ENCODE data around the gene MAP4K1. TPM values are rescaled to one million over a fixed set of nuclear protein-coding genes. Genes with fewer than 3 reads are reported as not detected.
"Not testable (repeated sequence)": the region's sequence is repeated elsewhere in the genome, so short reads cannot be mapped to it uniquely, and the experiment has no call there.

MAP4K1 gene
- polyA plus RNA-seq, 3 donors from 2014 or later: 52.1 to 98.1 (median 67.0) TPM

- Mint-ChIP-seq H3K27me3 (ENCODE audit: low read depth in 3 of 3) (peaks cover 6 to 12% (median 6%) of the 10 kb centered on the region in 3 donors), H3K36me3 (no peaks in the 10 kb centered on the region), H3K4me1 (peaks cover 9 to 12% of the 10 kb centered on the region in 2 donors), H3K9me3 (no peaks in the 10 kb centered on the region), H3K27ac (no peak overlapping the region), H3K4me3 (peak overlapping the region in 1 of 5 donors; percentile 44)
- no peak for DNase-seq
These were observed 54.3 kb downstream of the MAP4K1 start for GRCh38 chr19:38563475-38563874.

GRCh38 chr19:38562096-38562495, 55.7 kb downstream of the MAP4K1 start:
- Mint-ChIP-seq H3K27me3 (ENCODE audit: low read depth in 3 of 3) (peaks cover 6 to 9% (median 6%) of the 10 kb centered on the region in 3 donors), H3K27ac (peak overlapping the region in 1 of 6 donors; percentile 60), H3K9me3 (no peaks in the 10 kb centered on the region), H3K4me1 (peaks cover 13 to 16% of the 10 kb centered on the region in 2 donors), H3K4me3 (peak overlapping the region in 1 of 5 donors; percentile 22), H3K36me3 (no peaks in the 10 kb centered on the region)
- no peak for DNase-seq

- no peak overlapping the region for H3K27ac Mint-ChIP-seq
- no peak for DNase-seq
- H3K9me3 Mint-ChIP-seq: no peaks in the 10 kb centered on the region
- peak overlapping the region in 1 of 5 donors; percentile 22 for H3K4me3 Mint-ChIP-seq
- no peaks in the 10 kb centered on the region for H3K36me3 Mint-ChIP-seq
- peaks cover 6 to 9% (median 6%) of the 10 kb centered on the region in 3 donors for H3K27me3 Mint-ChIP-seq (ENCODE audit: low read depth in 3 of 3)
- peaks cover 16 to 21% of the 10 kb centered on the region in 2 donors for H3K4me1 Mint-ChIP-seq
These were observed 56.1 kb downstream of the MAP4K1 start for GRCh38 chr19:38561658-38562057.

- Mint-ChIP-seq H3K36me3 (no peaks in the 10 kb centered on the region), H3K9me3 (no peaks in the 10 kb centered on the region), H3K27me3 (ENCODE audit: low read depth in 3 of 3) (peaks cover 6 to 9% (median 6%) of the 10 kb centered on the region in 3 donors), H3K4me3 (no peak overlapping the region), H3K27ac (no peak overlapping the region), H3K4me1 (peaks cover 17 to 21% of the 10 kb centered on the region in 2 donors)
- no peak for DNase-seq
These were observed 56.6 kb downstream of the MAP4K1 start for GRCh38 chr19:38561053-38561606.

- peak in 2 of 3 donors; percentile 14 to 47 for DNase-seq
- Mint-ChIP-seq H3K9me3 (no peaks in the 10 kb centered on the region), H3K4me3 (peak overlapping the region in 2 of 5 donors; percentile 21 to 82), H3K27me3 (ENCODE audit: low read depth in 3 of 3) (peaks cover 1 to 16% (median 6%) of the 10 kb centered on the region in 3 donors), H3K36me3 (no peaks in the 10 kb centered on the region), H3K27ac (peak overlapping the region in 3 of 6 donors; percentile 33 to 90 (median 78)), H3K4me1 (peaks cover 16 to 17% of the 10 kb centered on the region in 2 donors)
These were observed 58.0 kb downstream of the MAP4K1 start for GRCh38 chr19:38559428-38560401.

GRCh38 chr19:38558933-38559332, 58.8 kb downstream of the MAP4K1 start:
- not testable (repeated sequence) for H3K9me3 Mint-ChIP-seq, DNase-seq, H3K36me3 Mint-ChIP-seq
- H3K4me1 Mint-ChIP-seq: peaks cover 15 to 17% of the 10 kb centered on the region in 2 donors
- peak overlapping the region in 1 of 5 donors; percentile 82 for H3K4me3 Mint-ChIP-seq
- peaks cover 1 to 17% (median 6%) of the 10 kb centered on the region in 3 donors for H3K27me3 Mint-ChIP-seq (ENCODE audit: low read depth in 3 of 3)
- peak overlapping the region in 1 of 6 donors; percentile 78 for H3K27ac Mint-ChIP-seq

- Mint-ChIP-seq H3K4me1 (peaks cover 16 to 17% of the 10 kb centered on the region in 2 donors), H3K9me3 (no peaks in the 10 kb centered on the region), H3K4me3 (peak overlapping the region; percentile 22 to 73 (median 62)), H3K27ac (peak overlapping the region; percentile 22 to 86 (median 74)), H3K27me3 (ENCODE audit: low read depth in 3 of 3) (peaks cover 0 to 18% (median 5%) of the 10 kb centered on the region in 3 donors), H3K36me3 (no peaks in the 10 kb centered on the region)
- DNase-seq: peak in 2 of 3 donors; percentile 23 to 46
These were observed 60.5 kb downstream of the MAP4K1 start for GRCh38 chr19:38557205-38557799.

DNA sequence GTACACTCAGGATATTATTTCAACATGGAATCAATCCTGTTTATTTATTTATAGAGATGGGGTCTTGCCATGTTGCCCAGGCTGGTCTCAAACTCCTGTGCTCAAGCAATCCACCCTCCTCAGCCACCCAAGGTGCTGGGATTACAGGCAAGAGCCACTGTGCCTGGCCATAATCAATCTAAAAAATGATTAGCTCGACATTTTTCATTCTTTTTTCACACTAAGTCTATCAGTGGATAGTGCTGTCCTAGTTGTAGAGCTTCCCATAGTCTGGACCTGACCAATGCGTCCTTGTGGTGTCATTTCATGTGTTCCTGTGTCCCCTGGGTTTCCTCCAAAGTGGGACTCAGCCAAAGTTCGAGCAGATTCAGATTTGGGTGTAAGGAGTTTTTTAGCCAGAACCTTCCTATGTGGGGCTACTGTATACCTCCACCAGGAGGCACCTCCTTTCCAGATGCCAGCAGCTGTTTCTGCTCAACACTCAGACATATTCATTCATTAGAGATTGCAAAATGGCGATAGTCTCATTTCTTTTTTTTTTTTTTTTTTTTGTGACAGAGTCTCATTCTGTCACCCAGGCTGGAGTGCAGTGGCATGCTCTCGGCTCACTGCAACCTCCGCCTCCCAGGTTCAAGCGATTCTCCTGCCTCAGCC, 61.1 kb downstream of the MAP4K1 start:
- no peaks in the 10 kb centered on the region for H3K9me3 Mint-ChIP-seq
- peaks cover 0 to 14% (median 5%) of the 10 kb centered on the region in 3 donors for H3K27me3 Mint-ChIP-seq (ENCODE audit: low read depth in 3 of 3)
- no peaks in the 10 kb centered on the region for H3K36me3 Mint-ChIP-seq
- peaks cover 16 to 18% of the 10 kb centered on the region in 2 donors for H3K4me1 Mint-ChIP-seq
- peak overlapping the region in 2 of 6 donors; percentile 19 to 50 for H3K27ac Mint-ChIP-seq
- DNase-seq: no peak
- H3K4me3 Mint-ChIP-seq: peak overlapping the region in 2 of 5 donors; percentile 62 to 73

- Mint-ChIP-seq H3K4me3 (peak overlapping the region in 1 of 5 donors; percentile 21), H3K36me3 (no peaks in the 10 kb centered on the region), H3K27ac (peak overlapping the region in 1 of 6 donors; percentile 29), H3K27me3 (ENCODE audit: low read depth in 3 of 3) (peaks cover 1 to 14% (median 5%) of the 10 kb centered on the region in 3 donors), H3K9me3 (no peaks in the 10 kb centered on the region), H3K4me1 (peaks cover 19 to 22% of the 10 kb centered on the region in 2 donors)
- DNase-seq: no peak
These were observed 62.6 kb downstream of the MAP4K1 start for GRCh38 chr19:38555200-38555599.

GRCh38 chr19:38554676-38555141, 63.0 kb downstream of the MAP4K1 start:
- H3K9me3 Mint-ChIP-seq: no peaks in the 10 kb centered on the region
- DNase-seq: no peak
- peaks cover 17 to 18% of the 10 kb centered on the region in 2 donors for H3K4me1 Mint-ChIP-seq
- H3K27me3 Mint-ChIP-seq (ENCODE audit: low read depth in 3 of 3): peaks cover 4 to 13% (median 5%) of the 10 kb centered on the region in 3 donors
- H3K36me3 Mint-ChIP-seq: no peaks in the 10 kb centered on the region
- H3K27ac Mint-ChIP-seq: peak overlapping the region in 1 of 6 donors; percentile 79
- H3K4me3 Mint-ChIP-seq: peak overlapping the region in 1 of 5 donors; percentile 21

- not testable (repeated sequence) for H3K36me3 Mint-ChIP-seq, H3K4me3 Mint-ChIP-seq, H3K9me3 Mint-ChIP-seq, DNase-seq, H3K27ac Mint-ChIP-seq
- peaks cover 16% of the 10 kb centered on the region in 2 donors for H3K4me1 Mint-ChIP-seq
- H3K27me3 Mint-ChIP-seq (ENCODE audit: low read depth in 3 of 3): peaks cover 3 to 12% (median 4%) of the 10 kb centered on the region in 3 donors
These were observed 64.5 kb downstream of the MAP4K1 start for GRCh38 chr19:38553239-38553638.

DNA sequence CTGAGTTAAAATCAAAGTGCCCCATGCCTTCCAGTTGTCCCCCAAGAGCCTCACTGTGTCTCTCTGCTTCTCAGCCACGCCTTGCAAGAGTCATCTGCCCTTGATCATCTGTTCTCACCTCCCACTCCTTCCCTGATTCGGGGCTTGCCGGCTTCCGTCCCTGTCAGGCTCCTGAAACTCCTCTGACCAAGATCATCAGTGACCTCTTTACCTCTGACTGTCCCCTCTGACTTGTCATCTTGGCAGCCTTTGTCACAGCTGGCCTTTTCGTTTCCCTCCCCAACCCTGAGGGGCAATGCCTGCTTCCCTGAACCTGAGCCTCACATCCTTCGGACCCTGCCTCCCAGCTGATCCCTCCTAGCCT, 66.3 kb downstream of the MAP4K1 start:
- no peak for DNase-seq
- Mint-ChIP-seq H3K27me3 (ENCODE audit: low read depth in 3 of 3) (peaks cover 2 to 12% (median 4%) of the 10 kb centered on the region in 3 donors), H3K4me1 (peaks cover 6 to 8% of the 10 kb centered on the region in 2 donors), H3K27ac (peak overlapping the region in 4 of 6 donors; percentile 6 to 32 (median 23)), H3K9me3 (no peaks in the 10 kb centered on the region), H3K36me3 (no peaks in the 10 kb centered on the region), H3K4me3 (peak overlapping the region in 1 of 5 donors; percentile 22)

DNA sequence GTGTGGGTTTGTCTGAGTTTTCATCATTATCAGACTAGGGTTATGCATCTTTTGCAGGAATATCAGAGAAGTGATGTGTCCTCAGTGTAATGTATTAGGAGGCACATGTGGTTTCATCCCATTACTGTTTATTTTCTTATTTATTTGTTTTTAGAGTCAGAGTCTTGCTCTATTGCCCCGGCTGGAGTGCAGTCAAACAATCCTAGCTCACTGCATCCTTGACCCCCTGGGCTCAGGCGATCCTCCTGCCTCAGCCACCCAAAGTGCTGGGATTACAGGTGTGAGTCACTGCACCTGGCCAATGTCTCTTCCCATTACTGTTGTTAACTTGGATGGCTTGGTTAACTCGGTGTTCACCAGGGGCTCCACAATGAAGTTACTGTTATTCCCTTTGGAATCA, 67.4 kb downstream of the MAP4K1 start:
- DNase-seq: no peak
- H3K27me3 Mint-ChIP-seq (ENCODE audit: low read depth in 3 of 3): peaks cover 2 to 7% (median 4%) of the 10 kb centered on the region in 3 donors
- no peak overlapping the region for H3K4me3 Mint-ChIP-seq
- H3K9me3 Mint-ChIP-seq: no peaks in the 10 kb centered on the region
- H3K27ac Mint-ChIP-seq: no peak overlapping the region
- H3K36me3 Mint-ChIP-seq: no peaks in the 10 kb centered on the region
- H3K4me1 Mint-ChIP-seq: peaks cover 5 to 6% of the 10 kb centered on the region in 2 donors
